K562 (cell line): Measurements from ENCODE around the gene PAF1. TPM values are rescaled to one million over a fixed set of nuclear protein-coding genes. Genes with fewer than 3 reads are reported as not detected.
A peak's percentile ranks its signal among the peaks of the same experiment; 100 is the strongest.

Source experiments
- CREBBP ChIP-seq: IDR thresholded peaks from one replicate; pipeline ENCODE4 v1.6.1; 2012; ENCODE audit warnings: low read depth, mild to moderate bottlenecking, control low read depth, inconsistent platforms, low read length
- ETS2 ChIP-seq: IDR thresholded peaks from 2 replicates; pipeline ENCODE4 v1.6.1; 2016; ENCODE audit warnings: borderline replicate concordance, missing genetic modification characterization, mild to moderate bottlenecking, moderate library complexity, missing compliant biosample characterization; ENCODE audit not compliant: poor library complexity, severe bottlenecking
- ETV1 ChIP-seq: fragments of 450-650 bp; conservative IDR thresholded peaks from 2 replicates; pipeline ENCODE4 v1.6.1; 2016; ENCODE audit warnings: missing genetic modification characterization, control low read depth, low read depth, missing compliant biosample characterization
- HDAC8 ChIP-seq: fragments of 450-650 bp; IDR thresholded peaks from 2 replicates; pipeline ENCODE4 v1.6.1; 2016; ENCODE audit warnings: mild to moderate bottlenecking, missing genetic modification characterization, moderate library complexity, missing compliant biosample characterization
- ILF3 ChIP-seq: fragments of 450-650 bp; IDR thresholded peaks from 2 replicates; pipeline ENCODE4 v1.6.1; 2018; ENCODE audit warnings: antibody characterized with exemption, mild to moderate bottlenecking, moderate library complexity, borderline replicate concordance
- RNF219 ChIP-seq: fragments of 250-450 bp; sonication (Bioruptor Pico); IDR thresholded peaks from 2 replicates; pipeline ENCODE4 v1.5.0; 2022; ENCODE audit warnings: mild to moderate bottlenecking
- TBP ChIP-seq: optimal IDR thresholded peaks from 2 replicates; pipeline ENCODE3; 2011; ENCODE audit warnings: low read depth, low read length, improper control_type of control experiment
- ZFP30 ChIP-seq: fragments of 250-450 bp; sonication (Bioruptor Pico); IDR thresholded peaks from 2 replicates; pipeline ENCODE4 v1.8.0; 2022; ENCODE audit warnings: moderate library complexity, mild to moderate bottlenecking, inconsistent platforms, borderline replicate concordance
- ZKSCAN3 ChIP-seq: fragments of 250-450 bp; sonication (Bioruptor Pico); IDR thresholded peaks from 2 replicates; pipeline ENCODE4 v1.4.0; 2020
- ZNF274 ChIP-seq: IDR thresholded peaks from 2 replicates; pipeline ENCODE4 v1.6.1; 2011; ENCODE audit warnings: low read depth, mild to moderate bottlenecking, low read length, moderate library complexity, borderline replicate concordance
- ZNF780A ChIP-seq: fragments of 250-450 bp; sonication (Bioruptor Pico); IDR thresholded peaks from 2 replicates; pipeline ENCODE4 v1.5.0; 2021; ENCODE audit warnings: mild to moderate bottlenecking
- polyA plus RNA-seq, 8 experiments: library from polyadenylated mRNA; depleted of rRNA in 4 of 8; stranded (reverse) in 5 of 8; unstranded in 3 of 8; fragments of >200 nt; fragmentation: Nextera tagmentation in 2 of 8; fragmentation: Illumina TruSeq in 1 of 8; extraction: Ambion mirVana in 2 of 8; extraction: Trizol in 1 of 8; gene quantifications; 2 replicates each; pipeline versions ENCODE4 v1.2.1 to v1.2.3, GENCODE V29; 2011 to 2014; ENCODE audit warnings: inconsistent platforms in 1 of 8, missing spikeins in 1 of 8
- total RNA-seq, 7 experiments: library from RNA; depleted of rRNA in 6 of 7; stranded (reverse); fragments of >200 nt in 6 of 7; fragmentation: Illumina TruSeq in 2 of 7; extraction: Trizol in 2 of 7; gene quantifications; 2 replicates each; pipeline versions ENCODE4 v1.2.1 to v1.2.3, GENCODE V29; 2011 to 2021; ENCODE audit warnings: low replicate concordance in 1 of 7
- TF ChIP-seq, protein P1 (sequence below): fragments of 250-450 bp; sonication (Bioruptor Pico); IDR thresholded peaks from 2 replicates; pipeline ENCODE4 v1.5.0; 2021; ENCODE audit warnings: mild to moderate bottlenecking, borderline replicate concordance
- TF ChIP-seq, protein P2 (sequence below): sonication (generic); formaldehyde crosslinking; IDR thresholded peaks from 2 replicates; pipeline ENCODE4 v1.8.0; 2022; ENCODE audit warnings: mild to moderate bottlenecking, low read depth, missing genetic modification reagents
- TF ChIP-seq, protein P3 (sequence below): sonication (generic); formaldehyde crosslinking; IDR thresholded peaks from 2 replicates; pipeline ENCODE4 v1.8.0; 2022; ENCODE audit warnings: missing genetic modification reagents, mild to moderate bottlenecking, borderline replicate concordance
- TF ChIP-seq, protein P4 (sequence below), 2 experiments: fragments of 200-800 bp in 1 of 2; sonication (Bioruptor generic) in 1 of 2; sonication (generic) in 1 of 2; formaldehyde crosslinking in 1 of 2; IDR thresholded peaks in 1 of 2; conservative IDR thresholded peaks in 1 of 2; 2 replicates each; pipeline versions ENCODE4 v1.5.0 to v1.6.1; 2016 to 2020; ENCODE audit warnings: missing compliant biosample characterization in 1 of 2, missing genetic modification characterization in 1 of 2, missing genetic modification reagents in 1 of 2

Gene PAF1
- total and polyA plus RNA-seq, 9 of the 15 experiments (the other 6 are each of a cell fraction or from before 2014, with no cell fraction given) = 1.5 to 45.0 (median 33.8) TPM

DNA sequence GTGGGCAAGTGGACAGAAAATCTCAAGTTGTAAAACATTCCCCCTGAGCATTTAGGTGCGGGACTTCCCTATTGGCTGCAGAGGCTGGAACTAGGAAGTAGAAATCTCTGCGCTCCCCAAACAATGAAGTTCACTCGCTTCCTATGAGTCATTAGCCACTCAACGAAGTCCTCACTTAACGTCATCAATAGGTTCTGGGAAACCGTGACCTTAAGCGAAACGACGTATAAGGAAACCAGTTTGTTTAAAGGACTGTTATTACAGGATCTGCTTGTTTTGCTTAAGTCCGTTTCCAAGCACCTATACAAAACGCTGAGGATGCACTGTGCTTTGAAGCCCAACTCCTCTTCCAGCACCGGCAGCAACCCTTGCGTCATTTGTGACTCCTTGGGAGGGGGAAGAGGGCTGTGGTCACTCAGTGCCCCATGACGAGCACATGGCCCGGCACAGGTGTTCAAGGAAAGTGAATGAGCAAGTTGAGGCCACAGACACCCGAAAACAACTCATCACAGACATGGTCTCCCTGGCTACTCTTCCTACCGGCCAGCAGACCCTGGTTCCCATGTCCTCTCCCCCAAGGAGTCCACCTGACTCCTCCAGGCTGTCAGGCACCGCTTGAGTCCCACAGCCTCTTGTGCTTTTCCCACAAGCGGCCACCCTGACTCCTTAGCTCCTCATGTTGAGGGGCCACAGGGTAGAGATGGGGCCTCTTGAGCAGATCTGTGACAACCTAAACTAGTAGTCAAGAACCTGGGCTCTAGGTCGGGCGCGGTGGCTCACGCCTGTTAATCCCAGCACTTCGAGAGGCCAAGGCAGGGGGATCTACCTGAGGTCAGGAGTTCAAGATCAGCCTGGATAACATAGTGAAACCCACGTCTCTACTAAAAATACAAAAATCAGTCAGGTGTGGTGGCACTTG lies 40.0 kb upstream of the PAF1 start (continued):
- TF ChIP-seq ETV1 (tag) (peak; percentile 58), TBP (no peak), CREBBP (no peak), ZNF274 (no peak), ILF3 (no peak; the same call in 1 of the 2 replicates), HDAC8 (tag) (no peak), ZFP30 (CRISPR knock-in tag) (no peak), ETS2 (tag) (no peak), ZKSCAN3 (CRISPR knock-in tag) (no peak), ZNF780A (no peak), RNF219 (CRISPR knock-in tag) (no peak)
- TF ChIP-seq, protein P1, sequence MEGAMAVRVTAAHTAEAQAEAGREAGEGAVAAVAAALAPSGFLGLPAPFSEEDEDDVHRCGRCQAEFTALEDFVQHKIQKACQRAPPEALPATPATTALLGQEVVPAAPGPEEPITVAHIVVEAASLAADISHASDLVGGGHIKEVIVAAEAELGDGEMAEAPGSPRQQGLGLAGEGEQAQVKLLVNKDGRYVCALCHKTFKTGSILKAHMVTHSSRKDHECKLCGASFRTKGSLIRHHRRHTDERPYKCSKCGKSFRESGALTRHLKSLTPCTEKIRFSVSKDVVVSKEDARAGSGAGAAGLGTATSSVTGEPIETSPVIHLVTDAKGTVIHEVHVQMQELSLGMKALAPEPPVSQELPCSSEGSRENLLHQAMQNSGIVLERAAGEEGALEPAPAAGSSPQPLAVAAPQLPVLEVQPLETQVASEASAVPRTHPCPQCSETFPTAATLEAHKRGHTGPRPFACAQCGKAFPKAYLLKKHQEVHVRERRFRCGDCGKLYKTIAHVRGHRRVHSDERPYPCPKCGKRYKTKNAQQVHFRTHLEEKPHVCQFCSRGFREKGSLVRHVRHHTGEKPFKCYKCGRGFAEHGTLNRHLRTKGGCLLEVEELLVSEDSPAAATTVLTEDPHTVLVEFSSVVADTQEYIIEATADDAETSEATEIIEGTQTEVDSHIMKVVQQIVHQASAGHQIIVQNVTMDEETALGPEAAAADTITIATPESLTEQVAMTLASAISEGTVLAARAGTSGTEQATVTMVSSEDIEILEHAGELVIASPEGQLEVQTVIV (CRISPR knock-in tag) = no peak
- TF ChIP-seq, protein P2, sequence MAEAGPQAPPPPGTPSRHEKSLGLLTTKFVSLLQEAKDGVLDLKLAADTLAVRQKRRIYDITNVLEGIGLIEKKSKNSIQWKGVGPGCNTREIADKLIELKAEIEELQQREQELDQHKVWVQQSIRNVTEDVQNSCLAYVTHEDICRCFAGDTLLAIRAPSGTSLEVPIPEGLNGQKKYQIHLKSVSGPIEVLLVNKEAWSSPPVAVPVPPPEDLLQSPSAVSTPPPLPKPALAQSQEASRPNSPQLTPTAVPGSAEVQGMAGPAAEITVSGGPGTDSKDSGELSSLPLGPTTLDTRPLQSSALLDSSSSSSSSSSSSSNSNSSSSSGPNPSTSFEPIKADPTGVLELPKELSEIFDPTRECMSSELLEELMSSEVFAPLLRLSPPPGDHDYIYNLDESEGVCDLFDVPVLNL (CRISPR knock-in tag) = no peak
- TF ChIP-seq, protein P3, sequence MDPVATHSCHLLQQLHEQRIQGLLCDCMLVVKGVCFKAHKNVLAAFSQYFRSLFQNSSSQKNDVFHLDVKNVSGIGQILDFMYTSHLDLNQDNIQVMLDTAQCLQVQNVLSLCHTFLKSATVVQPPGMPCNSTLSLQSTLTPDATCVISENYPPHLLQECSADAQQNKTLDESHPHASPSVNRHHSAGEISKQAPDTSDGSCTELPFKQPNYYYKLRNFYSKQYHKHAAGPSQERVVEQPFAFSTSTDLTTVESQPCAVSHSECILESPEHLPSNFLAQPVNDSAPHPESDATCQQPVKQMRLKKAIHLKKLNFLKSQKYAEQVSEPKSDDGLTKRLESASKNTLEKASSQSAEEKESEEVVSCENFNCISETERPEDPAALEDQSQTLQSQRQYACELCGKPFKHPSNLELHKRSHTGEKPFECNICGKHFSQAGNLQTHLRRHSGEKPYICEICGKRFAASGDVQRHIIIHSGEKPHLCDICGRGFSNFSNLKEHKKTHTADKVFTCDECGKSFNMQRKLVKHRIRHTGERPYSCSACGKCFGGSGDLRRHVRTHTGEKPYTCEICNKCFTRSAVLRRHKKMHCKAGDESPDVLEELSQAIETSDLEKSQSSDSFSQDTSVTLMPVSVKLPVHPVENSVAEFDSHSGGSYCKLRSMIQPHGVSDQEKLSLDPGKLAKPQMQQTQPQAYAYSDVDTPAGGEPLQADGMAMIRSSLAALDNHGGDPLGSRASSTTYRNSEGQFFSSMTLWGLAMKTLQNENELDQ = no peak
- TF ChIP-seq, protein P4, sequence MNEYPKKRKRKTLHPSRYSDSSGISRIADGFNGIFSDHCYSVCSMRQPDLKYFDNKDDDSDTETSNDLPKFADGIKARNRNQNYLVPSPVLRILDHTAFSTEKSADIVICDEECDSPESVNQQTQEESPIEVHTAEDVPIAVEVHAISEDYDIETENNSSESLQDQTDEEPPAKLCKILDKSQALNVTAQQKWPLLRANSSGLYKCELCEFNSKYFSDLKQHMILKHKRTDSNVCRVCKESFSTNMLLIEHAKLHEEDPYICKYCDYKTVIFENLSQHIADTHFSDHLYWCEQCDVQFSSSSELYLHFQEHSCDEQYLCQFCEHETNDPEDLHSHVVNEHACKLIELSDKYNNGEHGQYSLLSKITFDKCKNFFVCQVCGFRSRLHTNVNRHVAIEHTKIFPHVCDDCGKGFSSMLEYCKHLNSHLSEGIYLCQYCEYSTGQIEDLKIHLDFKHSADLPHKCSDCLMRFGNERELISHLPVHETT (CRISPR knock-in tag; conservative IDR thresholded peaks at IDR 0.05 in 1 of 2, IDR thresholded peaks at IDR 0.05 in 1 of 2) = peak in 1 of 2 experiments; percentile 66; a peak in 2 of 4 replicates
